Skeletal muscle tissue (tissue), 4 donors: ENCODE results near the gene LAMC3. TPM values are rescaled to one million over a fixed set of nuclear protein-coding genes. Genes with fewer than 3 reads are reported as not detected.

Experiments used
- H3K27ac ChIP-seq: one replicate; pipeline ENCODE4 v1.7.0; 2013; ENCODE audit warnings: mild to moderate bottlenecking, low read depth, low read length, inconsistent platforms
- H3K27me3 ChIP-seq, 3 donors: one replicate each; pipeline ENCODE4 v1.7.0; 2013; ENCODE audit warnings: low read length in 3 of 3; ENCODE audit not compliant: control insufficient read depth in 3 of 3, insufficient read depth in 3 of 3
- H3K36me3 ChIP-seq, 3 donors: one replicate each; pipeline ENCODE4 v1.7.0; 2013; ENCODE audit warnings: low read length in 3 of 3; ENCODE audit not compliant: control insufficient read depth in 3 of 3, insufficient read depth in 3 of 3
- H3K4me1 ChIP-seq, 3 donors: one replicate each; pipeline ENCODE4 v1.7.0; 2013; ENCODE audit warnings: low read length in 3 of 3, mild to moderate bottlenecking in 3 of 3; ENCODE audit not compliant: control insufficient read depth in 3 of 3, insufficient read depth in 3 of 3
- H3K4me3 ChIP-seq, 3 donors: one replicate each; pipeline ENCODE4 v1.7.0; 2013; ENCODE audit warnings: low read length in 3 of 3
- H3K9ac ChIP-seq, 3 donors: one replicate each; pipeline ENCODE4 v1.7.0; 2013; ENCODE audit warnings: low read length in 3 of 3, mild to moderate bottlenecking in 3 of 3, moderate library complexity in 2 of 3, low read depth in 1 of 3
- H3K9me3 ChIP-seq, 3 donors: one replicate each; pipeline ENCODE4 v1.7.0; 2013; ENCODE audit warnings: low read length in 3 of 3; ENCODE audit not compliant: control insufficient read depth in 3 of 3
- total RNA-seq: library from RNA; depleted of rRNA; stranded (reverse); fragments of >200 nt; gene quantifications from one replicate; pipeline ENCODE4 v1.2.3, GENCODE V29; 2014
- donor health status: Osteomylitis.

The LAMC3 gene
- total RNA-seq, 1 donor from 2014 or later: 0.52 TPM

DNA sequence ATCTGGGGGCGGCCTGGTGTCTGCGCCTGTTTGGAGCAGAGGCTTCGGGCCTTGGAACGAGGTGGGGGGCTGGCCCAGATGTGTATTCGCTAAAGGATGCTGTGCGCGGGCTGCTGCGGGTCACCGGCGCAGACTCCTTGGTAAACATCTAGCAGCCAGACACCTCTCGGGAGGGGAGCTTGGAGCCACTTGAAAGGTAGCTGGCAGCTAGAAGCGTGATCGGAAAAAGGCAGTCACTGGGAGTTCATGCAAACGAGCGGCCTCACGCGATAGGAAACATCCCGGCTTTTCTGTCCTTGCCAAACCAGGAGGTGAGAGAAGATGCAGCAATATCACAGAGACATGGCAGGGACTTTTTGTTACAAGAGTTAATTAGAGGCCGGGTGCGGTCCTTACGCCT lies 8.1 kb downstream of the LAMC3 start:
- Histone ChIP-seq H3K36me3 (no peaks in the 10 kb centered on the region), H3K27me3 (peaks cover 11 to 30% (median 17%) of the 10 kb centered on the region in 3 donors), H3K9me3 (peaks cover 0 to 2% (median 0%) of the 10 kb centered on the region in 3 donors), H3K4me1 (peaks cover 0 to 3% (median 0%) of the 10 kb centered on the region in 3 donors), H3K4me3 (no peak overlapping the region), H3K27ac (no peak overlapping the region), H3K9ac (no peak overlapping the region)

DNA sequence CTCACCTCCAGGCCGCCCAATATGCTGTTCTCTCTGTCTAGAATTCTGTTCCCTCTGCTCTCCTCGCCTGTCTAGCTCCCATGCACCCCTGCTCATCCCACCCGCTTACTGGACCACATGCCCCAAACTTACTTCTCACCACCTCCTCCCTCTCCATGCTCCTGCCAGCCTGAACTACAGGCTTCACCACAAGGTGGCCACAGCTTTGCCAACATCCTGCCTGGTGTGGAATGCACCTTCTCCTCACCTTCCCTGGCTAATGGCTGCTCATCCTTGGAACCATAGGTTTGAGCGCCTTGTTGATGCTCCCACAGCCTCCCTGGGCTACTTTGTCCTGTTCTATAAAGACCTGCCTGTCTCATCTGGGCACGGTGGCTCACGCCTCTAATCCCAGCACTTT lies 9.6 kb downstream of the LAMC3 start:
- H3K9me3 ChIP-seq: peaks cover 0 to 2% (median 0%) of the 10 kb centered on the region in 3 donors
- H3K9ac ChIP-seq: no peak overlapping the region
- no peak overlapping the region for H3K27ac ChIP-seq
- peaks cover 6 to 23% (median 15%) of the 10 kb centered on the region in 3 donors for H3K27me3 ChIP-seq
- H3K4me1 ChIP-seq: peaks cover 0 to 2% (median 0%) of the 10 kb centered on the region in 3 donors
- H3K36me3 ChIP-seq: no peaks in the 10 kb centered on the region
- H3K4me3 ChIP-seq: no peak overlapping the region

DNA sequence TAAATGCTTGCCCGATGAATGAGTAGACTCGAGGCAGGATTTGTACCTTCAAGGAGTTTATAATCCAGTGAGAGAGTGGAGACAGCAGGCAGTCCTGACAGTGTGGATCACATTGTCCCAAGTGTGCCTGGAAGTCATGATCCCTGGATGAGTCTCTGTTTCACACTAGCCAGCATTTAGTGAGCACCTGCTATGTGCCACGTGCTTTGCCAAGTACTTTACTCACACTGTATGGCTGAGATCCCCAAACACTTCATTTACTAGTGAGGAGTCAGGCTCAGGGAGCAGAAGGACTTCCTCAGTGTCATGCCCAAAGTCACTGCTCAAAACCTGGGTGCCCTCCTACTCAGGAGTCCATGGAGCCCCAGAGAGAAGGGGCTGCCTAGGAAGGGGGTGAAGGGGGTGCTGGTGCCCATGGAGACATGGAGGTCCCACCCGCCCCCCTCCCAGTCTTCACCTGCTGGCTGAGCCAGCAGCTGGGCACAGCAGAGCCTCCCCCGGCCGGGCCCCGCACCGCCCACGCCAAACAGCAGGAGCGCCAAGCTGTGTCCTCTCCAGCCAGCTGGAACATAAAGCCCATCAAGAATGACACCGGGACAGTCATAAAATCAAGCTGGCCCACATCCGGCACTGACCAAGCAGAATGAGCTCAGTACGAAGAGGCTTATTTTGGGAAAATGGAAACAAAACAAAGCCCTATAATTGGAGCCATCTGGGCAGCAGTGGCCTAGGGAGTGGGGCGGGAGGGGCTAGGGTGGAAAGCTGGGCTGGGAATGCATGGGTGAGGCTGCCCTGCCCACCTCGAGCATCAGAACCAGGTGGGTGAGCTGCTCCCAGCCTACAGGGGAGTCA lies 10.6 kb downstream of the LAMC3 start:
- Histone ChIP-seq H3K4me1 (no peaks in the 10 kb centered on the region), H3K4me3 (no peak overlapping the region), H3K27ac (no peak overlapping the region), H3K27me3 (peaks cover 10 to 25% (median 18%) of the 10 kb centered on the region in 3 donors), H3K9me3 (peaks cover 0 to 2% (median 0%) of the 10 kb centered on the region in 3 donors), H3K9ac (no peak overlapping the region), H3K36me3 (no peaks in the 10 kb centered on the region)

DNA sequence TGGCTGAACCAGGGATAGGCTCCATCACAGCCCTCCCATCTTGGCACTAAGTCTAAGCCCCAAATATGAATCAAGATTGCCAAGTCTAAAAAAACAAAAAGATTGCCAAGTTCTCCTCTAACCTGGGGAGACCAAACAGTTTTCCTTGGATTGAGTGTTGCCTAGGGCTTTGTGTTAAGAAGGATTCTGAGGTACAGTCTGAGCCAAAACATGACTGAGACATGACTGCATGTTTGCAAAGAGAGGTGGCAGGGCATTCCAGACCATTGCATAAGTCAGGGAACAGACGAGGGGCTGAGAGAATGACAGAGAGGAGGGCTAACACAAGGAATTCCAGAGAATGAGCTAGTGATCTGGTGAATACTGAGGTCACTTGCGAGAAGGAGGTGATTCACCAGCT lies 11.4 kb downstream of the LAMC3 start:
- Histone ChIP-seq H3K4me3 (no peak overlapping the region), H3K9ac (no peak overlapping the region), H3K9me3 (peaks cover 0 to 2% (median 0%) of the 10 kb centered on the region in 3 donors), H3K27me3 (peaks cover 6 to 28% (median 16%) of the 10 kb centered on the region in 3 donors), H3K27ac (no peak overlapping the region), H3K36me3 (no peaks in the 10 kb centered on the region), H3K4me1 (no peaks in the 10 kb centered on the region)

DNA sequence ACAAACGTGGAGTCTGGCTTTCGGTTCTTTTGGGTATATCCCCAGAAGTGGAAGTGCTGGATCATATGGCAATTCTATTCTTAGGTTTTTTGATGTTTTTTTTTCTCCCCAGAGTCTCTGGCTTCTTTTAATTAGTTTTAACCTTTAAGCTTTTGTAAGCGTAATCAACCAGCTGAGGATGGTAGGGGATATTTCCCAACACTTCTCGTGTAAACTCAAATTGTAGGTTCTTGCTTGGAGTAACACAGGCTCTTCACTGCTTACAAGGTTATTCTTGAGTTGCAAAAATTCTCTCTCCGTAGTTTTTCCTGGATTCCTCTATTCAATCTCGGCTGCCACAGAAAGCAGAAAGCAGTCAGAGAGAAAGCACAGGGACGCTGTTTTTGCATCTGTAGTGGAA lies 11.9 kb downstream of the LAMC3 start:
- Histone ChIP-seq H3K27ac (no peak overlapping the region), H3K9me3 (peaks cover 0 to 1% (median 0%) of the 10 kb centered on the region in 3 donors), H3K4me3 (no peak overlapping the region), H3K36me3 (no peaks in the 10 kb centered on the region), H3K27me3 (peaks cover 7 to 26% (median 17%) of the 10 kb centered on the region in 3 donors), H3K4me1 (no peaks in the 10 kb centered on the region), H3K9ac (no peak overlapping the region)

DNA sequence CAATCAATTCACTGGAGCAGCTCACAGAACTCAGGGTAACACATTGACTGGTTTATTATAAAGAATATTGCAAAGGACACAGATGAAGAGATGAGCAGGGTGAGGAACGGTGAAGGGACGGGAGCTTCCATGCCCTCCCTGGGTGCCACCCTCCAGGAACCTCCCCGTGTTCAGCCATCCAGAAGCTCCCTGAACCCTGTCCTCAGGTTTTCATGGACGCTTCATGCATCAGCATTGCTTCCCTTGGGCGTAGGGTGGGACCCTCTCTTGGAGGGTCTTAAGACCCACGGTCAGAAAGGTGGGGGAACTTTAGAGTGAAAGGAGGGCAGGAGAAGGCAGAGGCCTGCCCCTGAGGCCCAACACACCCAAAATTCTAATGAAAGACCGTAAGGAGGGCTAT lies 12.8 kb downstream of the LAMC3 start:
- Histone ChIP-seq H3K9me3 (no peaks in the 10 kb centered on the region), H3K27me3 (peaks cover 10 to 24% (median 14%) of the 10 kb centered on the region in 3 donors), H3K9ac (no peak overlapping the region), H3K27ac (no peak overlapping the region), H3K36me3 (no peaks in the 10 kb centered on the region), H3K4me1 (no peaks in the 10 kb centered on the region), H3K4me3 (no peak overlapping the region)

DNA sequence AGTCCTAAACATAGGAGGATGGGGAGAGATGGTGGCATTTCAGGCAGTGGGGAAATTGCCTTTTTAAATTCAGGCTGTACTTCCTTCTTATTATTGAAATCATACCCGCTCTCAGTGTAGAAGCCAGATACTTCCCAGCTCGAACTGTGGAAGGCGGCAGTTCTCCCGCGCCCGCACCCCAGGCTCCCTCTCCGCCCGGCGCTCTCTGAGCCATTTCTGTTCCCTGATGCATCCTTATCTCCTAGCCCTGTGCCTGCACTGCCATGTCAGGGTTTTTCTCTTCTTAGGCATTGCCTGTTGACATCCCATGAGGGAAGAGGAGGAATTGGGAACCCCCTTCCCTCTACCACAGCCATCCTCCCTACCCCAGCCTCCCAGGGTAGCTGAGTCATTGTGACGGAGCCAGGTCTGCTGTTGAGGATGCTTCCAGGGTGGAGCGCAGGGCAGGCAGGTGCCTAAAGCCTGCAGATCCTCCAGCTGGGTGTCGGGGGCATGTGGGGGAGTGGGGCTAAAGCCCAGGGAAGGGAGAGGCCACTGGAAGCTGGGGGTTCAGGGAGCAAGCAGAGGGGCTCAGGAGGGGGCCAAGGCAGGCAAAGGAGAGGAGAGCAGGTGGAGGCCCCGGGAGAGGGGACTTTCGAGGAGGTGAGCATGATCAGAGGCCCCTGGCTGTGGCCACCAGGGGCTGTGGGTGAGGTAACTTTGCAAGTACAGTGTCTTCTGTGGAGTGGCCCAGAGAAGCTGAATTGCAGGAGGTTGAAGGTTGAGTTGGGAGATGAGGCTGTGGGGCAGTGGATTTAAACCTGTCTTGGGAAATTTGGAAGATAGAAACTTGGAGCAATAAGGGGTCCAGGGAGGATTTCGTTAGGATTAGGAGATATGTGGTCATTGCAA lies 16.2 kb downstream of the LAMC3 start:
- H3K9me3 ChIP-seq: no peaks in the 10 kb centered on the region
- peaks cover 13 to 21% (median 16%) of the 10 kb centered on the region in 3 donors for H3K27me3 ChIP-seq
- H3K36me3 ChIP-seq: no peaks in the 10 kb centered on the region
- H3K4me1 ChIP-seq: no peaks in the 10 kb centered on the region
- H3K27ac ChIP-seq: no peak overlapping the region
- H3K9ac ChIP-seq: no peak overlapping the region
- no peak overlapping the region for H3K4me3 ChIP-seq

DNA sequence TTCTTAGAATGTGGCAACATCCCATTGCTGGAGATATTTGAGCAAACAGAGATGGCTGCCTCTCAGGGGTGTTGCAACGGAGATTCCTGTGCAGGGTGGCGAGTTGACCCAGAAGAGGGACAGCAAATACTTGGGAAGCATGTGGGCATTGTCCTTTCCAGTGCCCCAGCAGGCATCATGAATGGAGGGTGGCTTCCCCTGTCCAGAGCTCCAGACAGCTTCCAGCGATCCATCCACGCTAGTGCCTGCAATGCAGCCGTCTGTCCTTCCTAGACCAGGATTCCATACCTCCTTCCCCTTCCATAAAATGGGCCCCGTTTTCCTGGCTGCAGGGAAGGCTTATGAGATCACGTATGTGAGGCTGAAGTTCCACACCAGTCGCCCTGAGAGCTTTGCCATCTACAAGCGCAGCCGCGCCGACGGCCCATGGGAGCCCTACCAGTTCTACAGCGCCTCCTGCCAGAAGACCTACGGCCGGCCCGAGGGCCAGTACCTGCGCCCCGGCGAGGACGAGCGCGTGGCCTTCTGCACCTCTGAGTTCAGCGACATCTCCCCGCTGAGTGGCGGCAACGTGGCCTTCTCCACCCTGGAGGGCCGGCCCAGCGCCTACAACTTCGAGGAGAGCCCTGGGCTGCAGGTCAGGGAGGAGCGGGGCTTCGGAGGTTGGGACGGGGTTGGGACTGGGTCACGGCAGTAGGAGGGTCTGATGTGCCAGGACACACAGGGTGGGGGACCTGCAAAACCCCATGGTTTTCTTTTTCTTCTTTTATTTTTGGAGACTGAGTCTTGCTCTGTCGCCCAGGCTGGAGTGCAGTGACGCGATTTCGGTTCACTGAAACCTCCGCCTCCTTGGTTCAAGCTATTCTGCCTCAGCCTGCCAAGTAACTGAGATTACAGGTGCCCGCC lies 17.2 kb downstream of the LAMC3 start:
- Histone ChIP-seq H3K36me3 (no peaks in the 10 kb centered on the region), H3K4me3 (no peak overlapping the region), H3K4me1 (no peaks in the 10 kb centered on the region), H3K9ac (no peak overlapping the region), H3K27ac (no peak overlapping the region), H3K9me3 (no peaks in the 10 kb centered on the region), H3K27me3 (peaks cover 11 to 21% (median 16%) of the 10 kb centered on the region in 3 donors)

DNA sequence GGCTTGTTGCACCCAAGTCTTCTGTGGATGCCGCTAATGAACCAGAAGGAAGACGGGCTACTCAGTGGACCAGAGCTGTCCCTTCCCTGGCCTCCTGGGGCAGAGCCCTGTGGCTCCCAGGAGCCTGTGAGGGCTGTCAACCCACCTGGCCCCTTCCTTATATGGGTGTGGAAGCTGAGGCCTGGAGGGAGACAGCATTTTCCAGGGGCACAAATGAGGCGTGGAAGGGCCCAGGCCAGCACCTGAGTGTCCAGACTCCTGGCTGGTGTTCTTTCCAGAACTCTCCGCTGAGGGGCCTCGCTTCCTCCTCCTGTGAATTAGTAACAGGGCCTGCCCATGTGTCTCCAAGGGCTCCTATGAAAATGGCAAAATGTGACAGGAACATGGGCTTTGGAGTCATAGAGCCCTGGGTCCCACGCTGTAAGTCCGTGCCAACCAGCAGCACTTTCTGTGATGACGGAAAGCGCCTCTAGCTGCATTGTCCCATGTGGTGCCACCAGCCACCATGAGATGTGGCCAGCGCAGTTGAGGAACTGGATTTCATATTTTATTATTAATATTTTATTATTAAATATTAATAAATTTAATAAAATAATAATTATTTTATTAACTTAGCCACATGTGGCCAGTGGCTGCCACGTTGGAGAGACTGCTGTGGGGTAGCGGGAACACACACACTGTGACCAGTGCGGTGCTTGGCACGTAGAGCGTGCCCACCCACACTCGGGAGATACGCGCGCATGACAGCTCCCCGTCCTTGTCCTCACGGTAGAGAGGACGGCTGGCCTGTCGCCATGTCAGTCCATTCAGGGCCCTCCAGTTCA lies 18.3 kb downstream of the LAMC3 start:
- H3K9me3 ChIP-seq: no peaks in the 10 kb centered on the region
- H3K9ac ChIP-seq: no peak overlapping the region
- no peak overlapping the region for H3K27ac ChIP-seq

More for the DNA sequence above, 18.3 kb downstream of the LAMC3 start:
- peaks cover 11 to 25% (median 16%) of the 10 kb centered on the region in 3 donors for H3K27me3 ChIP-seq
- H3K4me3 ChIP-seq: no peak overlapping the region
- H3K36me3 ChIP-seq: no peaks in the 10 kb centered on the region
- no peaks in the 10 kb centered on the region for H3K4me1 ChIP-seq
